Upper lobe of left lung (tissue), 6 donors: ENCODE results near the gene CEACAM18. TPM values are rescaled to one million over a fixed set of nuclear protein-coding genes. Genes with fewer than 3 reads are reported as not detected.
A peak's percentile ranks its signal among the peaks of the same experiment; 100 is the strongest.

Experiments
- ATAC-seq, 2 donors: fragments of 200-7000 bp; cut with Tn5 transposase; one replicate each; pipeline ENCODE4 v1.9.1; 2022; ENCODE audit warnings: mild to moderate bottlenecking in 2 of 2, moderate library complexity in 2 of 2; ENCODE audit not compliant: low FRiP score in 2 of 2
- DNase-seq, 2 donors: peaks; one replicate each; pipeline ENCODE4 v3.0.0-alpha.2; 2019 to 2020
- H3K27ac ChIP-seq, 4 donors: fragments of 200-600 bp; sonication (generic); one replicate each; pipeline ENCODE4 v1.5.1; 2016 to 2019
- H3K27me3 ChIP-seq, 4 donors: fragments of 200-600 bp; sonication (generic); one replicate each; pipeline ENCODE4 v1.5.1; 2017 to 2019
- H3K36me3 ChIP-seq, 4 donors: fragments of 200-600 bp; sonication (generic); one replicate each; pipeline ENCODE4 v1.5.1; 2016 to 2019
- H3K4me1 ChIP-seq, 4 donors: fragments of 200-600 bp; sonication (generic); one replicate each; pipeline ENCODE4 v1.5.1; 2018 to 2019
- H3K4me3 ChIP-seq, 4 donors: fragments of 200-600 bp; sonication (generic); one replicate each; pipeline ENCODE4 v1.5.1; 2017 to 2019; ENCODE audit warnings: mild to moderate bottlenecking in 2 of 4, moderate library complexity in 1 of 4
- H3K9me3 ChIP-seq, 4 donors: fragments of 200-600 bp; sonication (generic); one replicate each; pipeline ENCODE4 v1.5.1; 2018 to 2019
- EP300 ChIP-seq, 4 donors: sonication (generic); formaldehyde crosslinking; IDR thresholded peaks; one replicate each; pipeline ENCODE4 v1.5.1; 2017; ENCODE audit warnings: antibody characterized with exemption in 4 of 4, control low read depth in 2 of 4
- POLR2A ChIP-seq, 4 donors: fragments of 450-650 bp; IDR thresholded peaks; one replicate each; pipeline ENCODE4 v1.5.1; 2016 to 2017; ENCODE audit warnings: antibody characterized with exemption in 4 of 4, mild to moderate bottlenecking in 2 of 4
- POLR2AphosphoS5 ChIP-seq, 2 donors: sonication (generic); formaldehyde crosslinking; IDR thresholded peaks; one replicate each; pipeline ENCODE4 v1.5.1; 2017; ENCODE audit warnings: antibody characterized with exemption in 2 of 2
- WGBS, 2 donors: methylation state at CpG; one replicate each; pipeline ENCODE4 v1.1.5; 2017 to 2018; 5-methylcytosine and 5-hydroxymethylcytosine counted together
- small RNA-seq, 4 donors: library from RNA; depleted of rRNA; stranded (forward); fragments of <200 nt; gene quantifications; one replicate each; pipeline ENCODE3, GENCODE V24; 2016
- total RNA-seq, 6 donors: library from RNA; depleted of rRNA in 4 of 6; stranded (reverse); fragments of >200 nt in 4 of 6; gene quantifications; one replicate each; pipeline versions ENCODE4 v1.1.0 to v1.2.1, GENCODE V29; 2016 to 2021
- TF ChIP-seq, protein P1 (sequence below), 6 experiments: fragments of 450-650 bp in 4 of 6; fragments of 200-600 bp in 2 of 6; sonication (generic) in 2 of 6; IDR thresholded peaks; one replicate each; pipeline ENCODE4 v1.5.1; 2016 to 2019; ENCODE audit warnings: antibody characterized with exemption in 6 of 6
- donor health status: DM: no; HTN: no; CAD: no; lungs with moderate emphysema.
- donor health status: DM: no; HTN: yes; CAD: no; lungs with severe emphysema.

CEACAM18 gene
- total RNA-seq, 6 donors from 2014 or later = not detected

DNA sequence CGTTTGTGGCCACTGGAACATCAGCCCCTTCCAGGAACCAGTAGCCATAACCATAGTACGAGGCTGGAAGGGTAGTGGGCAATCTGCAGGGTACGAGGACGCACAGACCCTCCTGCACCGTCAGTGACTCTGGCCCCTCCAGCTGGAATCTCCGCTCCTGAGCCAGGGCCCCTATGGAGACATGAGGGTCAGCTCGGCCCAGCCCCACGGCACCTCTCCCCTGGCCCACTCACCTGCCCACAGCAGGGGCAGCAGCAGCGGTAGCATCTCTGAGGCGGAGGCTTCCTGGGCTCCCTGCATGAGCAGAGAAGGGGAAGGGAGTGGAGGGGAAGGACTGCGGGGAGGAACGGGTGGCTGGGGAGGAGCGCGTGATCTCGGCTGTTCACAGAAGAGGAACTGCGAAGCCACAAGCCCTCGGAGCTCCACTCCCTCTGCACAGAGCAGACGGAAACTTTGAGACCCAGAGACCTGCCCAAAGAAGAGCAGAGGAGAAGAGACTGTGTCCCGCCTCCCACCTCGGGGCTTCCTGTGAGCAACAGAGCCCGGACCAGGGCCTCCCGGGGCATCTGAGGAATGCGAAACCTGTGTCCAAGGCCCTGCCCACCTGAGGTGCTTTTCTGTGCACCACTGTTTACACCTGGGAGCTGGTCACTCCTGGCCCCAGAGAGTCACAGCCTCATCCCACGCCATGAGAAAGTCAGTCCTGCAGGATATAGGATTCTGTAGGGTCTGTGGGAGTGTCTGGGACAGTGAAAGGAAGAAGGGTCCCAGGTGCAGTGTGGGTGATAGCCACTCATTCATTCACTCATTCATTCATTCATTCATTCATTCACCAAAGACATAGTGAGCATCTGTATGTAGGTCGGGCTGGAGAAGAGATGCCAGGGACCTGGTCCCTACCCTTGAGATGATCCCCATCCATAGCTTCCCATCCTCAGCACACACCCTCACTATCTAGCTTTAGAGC lies 53.3 kb downstream of the CEACAM18 start, which contains the start of gene SIGLEC6:
TSS of gene SIGLEC6 (minus strand) at position 322 of the 967 bp plus-strand sequence. CDS start at position 300, 22 bp downstream.
- no peaks in the 10 kb centered on the region for H3K36me3 ChIP-seq
- TF ChIP-seq POLR2A (IDR thresholded peaks at IDR 0.05) (no peak), POLR2AphosphoS5 (IDR thresholded peaks at IDR 0.05) (no peak), EP300 (IDR thresholded peaks at IDR 0.05) (no peak)
- TF ChIP-seq, protein P1, sequence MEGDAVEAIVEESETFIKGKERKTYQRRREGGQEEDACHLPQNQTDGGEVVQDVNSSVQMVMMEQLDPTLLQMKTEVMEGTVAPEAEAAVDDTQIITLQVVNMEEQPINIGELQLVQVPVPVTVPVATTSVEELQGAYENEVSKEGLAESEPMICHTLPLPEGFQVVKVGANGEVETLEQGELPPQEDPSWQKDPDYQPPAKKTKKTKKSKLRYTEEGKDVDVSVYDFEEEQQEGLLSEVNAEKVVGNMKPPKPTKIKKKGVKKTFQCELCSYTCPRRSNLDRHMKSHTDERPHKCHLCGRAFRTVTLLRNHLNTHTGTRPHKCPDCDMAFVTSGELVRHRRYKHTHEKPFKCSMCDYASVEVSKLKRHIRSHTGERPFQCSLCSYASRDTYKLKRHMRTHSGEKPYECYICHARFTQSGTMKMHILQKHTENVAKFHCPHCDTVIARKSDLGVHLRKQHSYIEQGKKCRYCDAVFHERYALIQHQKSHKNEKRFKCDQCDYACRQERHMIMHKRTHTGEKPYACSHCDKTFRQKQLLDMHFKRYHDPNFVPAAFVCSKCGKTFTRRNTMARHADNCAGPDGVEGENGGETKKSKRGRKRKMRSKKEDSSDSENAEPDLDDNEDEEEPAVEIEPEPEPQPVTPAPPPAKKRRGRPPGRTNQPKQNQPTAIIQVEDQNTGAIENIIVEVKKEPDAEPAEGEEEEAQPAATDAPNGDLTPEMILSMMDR (IDR thresholded peaks at IDR 0.05) = no peak
- ATAC-seq (peak; percentile 78 to 86), DNase-seq (peak; percentile 47 to 79)
- no peak within 1 kb of the TSS for H3K27ac ChIP-seq
- H3K4me3 ChIP-seq = no peak within 1 kb of the TSS
- H3K27me3 ChIP-seq = no peaks in the 10 kb centered on the region
- H3K4me1 ChIP-seq = no peaks in the 10 kb centered on the region
- H3K9me3 ChIP-seq = no peaks in the 10 kb centered on the region
- 31 to 32% methylated on average over 18 to 25 of the region's 25 CpGs for WGBS, 2 donors

DNA sequence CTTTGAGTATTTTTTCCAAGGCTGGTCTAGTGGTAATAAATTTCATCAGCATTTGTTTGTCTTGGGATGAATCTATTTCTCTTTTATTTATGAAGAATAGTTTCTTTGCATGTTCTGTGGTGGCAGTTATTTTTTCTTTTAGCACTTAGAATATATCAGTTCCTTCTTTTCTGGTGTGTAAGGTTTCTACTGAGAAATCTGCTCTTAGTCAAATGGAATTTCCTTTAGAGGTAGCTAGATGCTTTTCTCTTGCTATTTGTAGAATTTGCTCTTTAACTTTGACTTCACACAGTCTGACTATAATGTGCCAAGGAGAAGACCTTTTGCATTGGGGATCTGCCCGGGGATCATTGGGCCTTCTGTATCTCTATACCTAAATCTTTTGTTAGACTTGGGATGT lies 57.2 kb downstream of the CEACAM18 start:
- Histone ChIP-seq H3K36me3 (no peaks in the 10 kb centered on the region), H3K9me3 (no peaks in the 10 kb centered on the region), H3K4me3 (no peak overlapping the region), H3K4me1 (no peaks in the 10 kb centered on the region), H3K27me3 (no peaks in the 10 kb centered on the region), H3K27ac (no peak overlapping the region)
- no peak for DNase-seq
- WGBS, 2 donors = 68 to 69% methylated on average over 1 of the region's 1 CpG
- no peak for ATAC-seq
- TF ChIP-seq, protein P1 (IDR thresholded peaks at IDR 0.05) = no peak
- TF ChIP-seq POLR2AphosphoS5 (IDR thresholded peaks at IDR 0.05) = no peak
- TF ChIP-seq EP300 (IDR thresholded peaks at IDR 0.05) = no peak
- no peak for TF ChIP-seq POLR2A (IDR thresholded peaks at IDR 0.05)

DNA sequence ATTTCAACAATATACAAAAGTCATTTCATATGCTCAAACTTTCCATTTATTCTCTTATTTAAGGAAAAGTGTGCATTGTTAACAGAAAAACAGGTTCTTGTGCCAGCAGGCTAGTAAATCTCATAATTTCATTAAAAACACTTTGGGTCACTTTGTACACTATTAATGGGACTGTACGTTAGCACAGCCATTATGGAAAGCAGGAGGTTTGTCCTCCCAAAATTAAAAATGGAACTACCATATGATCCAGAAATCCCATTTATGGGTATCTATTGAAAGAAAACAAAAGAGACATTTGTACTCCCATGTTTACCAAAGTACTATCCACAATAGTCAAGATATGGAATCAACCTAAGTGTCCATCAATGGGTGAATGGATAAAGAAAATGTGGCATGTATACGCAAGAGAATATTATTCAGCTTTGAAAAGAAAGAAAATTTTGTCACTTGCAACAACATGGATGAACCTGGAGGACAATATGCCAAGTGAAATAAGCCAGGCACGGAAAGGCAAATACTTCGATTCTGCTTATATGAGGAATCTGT lies 61.6 kb downstream of the CEACAM18 start:
- no peak overlapping the region for H3K4me3 ChIP-seq
- H3K9me3 ChIP-seq = no peaks in the 10 kb centered on the region
- TF ChIP-seq POLR2A (IDR thresholded peaks at IDR 0.05) (no peak), POLR2AphosphoS5 (IDR thresholded peaks at IDR 0.05) (no peak), EP300 (IDR thresholded peaks at IDR 0.05) (no peak)
- TF ChIP-seq, protein P1 (IDR thresholded peaks at IDR 0.05) = no peak
- no peak for DNase-seq
- 88 to 90% methylated on average over 4 of the region's 4 CpGs for WGBS, 2 donors
- no peaks in the 10 kb centered on the region for H3K4me1 ChIP-seq
- H3K27me3 ChIP-seq = no peaks in the 10 kb centered on the region
- no peaks in the 10 kb centered on the region for H3K36me3 ChIP-seq
- no peak for ATAC-seq
- H3K27ac ChIP-seq = no peak overlapping the region

Small RNAs within 50 kb of the gene (small RNA-seq; reads per million reads assigned to genes)
- gene AC020914.3 (0 reads per million in 4 donors), gene AC020914.5 (0 reads per million in 4 donors)

Other genes with a start within 250 kb of the CEACAM18 start
- gene SIGLECL1, start 227.5 kb upstream of the CEACAM18 start, total RNA-seq = not detected
- under 1 TPM in 2 of 6 donors, not detected in 4; 0.09 to 0.10 TPM for gene IGLON5, start 166.9 kb upstream of the CEACAM18 start, total RNA-seq
- 10 to 100 TPM in 1 of 6 donors, 1 to 10 TPM in 4, under 1 TPM in 1; 0.76 to 13.6 (median 2.8) TPM for gene VSIG10L, start 136.4 kb upstream of the CEACAM18 start, total RNA-seq
- gene ETFB, start 112.2 kb upstream of the CEACAM18 start, total RNA-seq = 100 to 1,000 TPM in 1 of 6 donors, 10 to 100 TPM in 5; 59.7 to 102 (median 86.6) TPM
- gene CLDND2, start 109.5 kb upstream of the CEACAM18 start, total RNA-seq = 1 to 10 TPM in 2 of 6 donors, under 1 TPM in 1, not detected in 3; 0.89 to 3.0 (median 1.7) TPM
- 10 to 100 TPM in 2 of 6 donors, 1 to 10 TPM in 4; 3.4 to 25.8 (median 9.7) TPM for gene NKG7, start 105.9 kb upstream of the CEACAM18 start, total RNA-seq
- under 1 TPM in 1 of 6 donors, not detected in 5; 0.29 TPM for gene LIM2, start 90.6 kb upstream of the CEACAM18 start, total RNA-seq
- gene C19orf84, start 87.9 kb upstream of the CEACAM18 start, total RNA-seq = 1 to 10 TPM in 1 of 6 donors, under 1 TPM in 2, not detected in 3; 0.34 to 2.0 (median 0.40) TPM
- gene SIGLEC10, start 60.9 kb upstream of the CEACAM18 start, total RNA-seq = 10 to 100 TPM; 13.2 to 76.5 (median 16.9) TPM
- 1 to 10 TPM in 3 of 6 donors, under 1 TPM in 3; 0.78 to 4.2 (median 1.8) TPM for gene SIGLEC8, start 20.1 kb upstream of the CEACAM18 start, total RNA-seq
- 1 to 10 TPM in 4 of 6 donors, under 1 TPM in 1, not detected in 1; 0.30 to 4.5 (median 3.3) TPM for gene SIGLEC12, start 23.3 kb downstream of the CEACAM18 start, total RNA-seq
- gene SIGLEC6, start 53.1 kb downstream of the CEACAM18 start, total RNA-seq = 1 to 10 TPM in 3 of 6 donors, not detected in 3; 7.2 to 7.9 (median 7.8) TPM
- gene ZNF175, start 92.7 kb downstream of the CEACAM18 start, total RNA-seq = 10 to 100 TPM in 4 of 6 donors, 1 to 10 TPM in 2; 5.3 to 23.3 (median 12.0) TPM
- gene SIGLEC5, start 151.9 kb downstream of the CEACAM18 start, total RNA-seq = 1 to 10 TPM in 3 of 6 donors, under 1 TPM in 1, not detected in 2; 0.46 to 9.4 (median 5.7) TPM
- 10 to 100 TPM in 4 of 6 donors, 1 to 10 TPM in 1, not detected in 1; 5.0 to 44.6 (median 22.3) TPM for gene SIGLEC14, start 168.3 kb downstream of the CEACAM18 start, total RNA-seq
- gene SPACA6, start 214.8 kb downstream of the CEACAM18 start, total RNA-seq = 100 to 1,000 TPM in 1 of 6 donors, 10 to 100 TPM in 4, 1 to 10 TPM in 1; 6.2 to 157 (median 19.7) TPM
- gene HAS1, start 245.5 kb downstream of the CEACAM18 start, total RNA-seq = 1 to 10 TPM in 2 of 6 donors, under 1 TPM in 1, not detected in 3; 0.30 to 1.9 (median 1.8) TPM